COLO668 (cell line): ENCODE data around the gene ABHD12.
A peak's percentile ranks its signal among the peaks of the same experiment; 100 is the strongest.

Source experiments
- DNase-seq: peaks from one replicate; lab custom pipeline; 2025; ENCODE audit not compliant: unreplicated experiment; lab: John Stamatoyannopoulos, UW

The ABHD12 gene

DNA sequence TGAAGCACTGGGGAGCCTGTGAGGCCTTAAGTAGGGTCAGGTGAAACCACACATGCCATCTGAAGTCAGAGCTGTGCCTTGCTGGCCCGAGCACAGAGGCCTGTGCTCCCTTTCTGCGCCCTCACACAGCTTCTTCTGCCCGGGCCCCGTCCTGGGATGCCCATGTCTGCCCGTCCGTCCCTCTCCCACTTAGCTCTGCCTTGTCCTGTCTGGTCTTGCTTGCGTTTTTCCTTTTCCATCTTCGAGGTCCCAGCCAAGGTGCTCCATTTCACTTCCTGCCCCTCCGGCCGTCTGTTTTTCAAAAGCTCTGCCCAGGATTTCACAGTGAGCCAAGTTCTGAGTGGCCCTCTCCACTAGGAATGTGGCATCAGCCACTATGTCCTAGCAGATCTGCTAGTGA, 97.1 kb downstream of the ABHD12 start:
- no peak for DNase-seq

DNA sequence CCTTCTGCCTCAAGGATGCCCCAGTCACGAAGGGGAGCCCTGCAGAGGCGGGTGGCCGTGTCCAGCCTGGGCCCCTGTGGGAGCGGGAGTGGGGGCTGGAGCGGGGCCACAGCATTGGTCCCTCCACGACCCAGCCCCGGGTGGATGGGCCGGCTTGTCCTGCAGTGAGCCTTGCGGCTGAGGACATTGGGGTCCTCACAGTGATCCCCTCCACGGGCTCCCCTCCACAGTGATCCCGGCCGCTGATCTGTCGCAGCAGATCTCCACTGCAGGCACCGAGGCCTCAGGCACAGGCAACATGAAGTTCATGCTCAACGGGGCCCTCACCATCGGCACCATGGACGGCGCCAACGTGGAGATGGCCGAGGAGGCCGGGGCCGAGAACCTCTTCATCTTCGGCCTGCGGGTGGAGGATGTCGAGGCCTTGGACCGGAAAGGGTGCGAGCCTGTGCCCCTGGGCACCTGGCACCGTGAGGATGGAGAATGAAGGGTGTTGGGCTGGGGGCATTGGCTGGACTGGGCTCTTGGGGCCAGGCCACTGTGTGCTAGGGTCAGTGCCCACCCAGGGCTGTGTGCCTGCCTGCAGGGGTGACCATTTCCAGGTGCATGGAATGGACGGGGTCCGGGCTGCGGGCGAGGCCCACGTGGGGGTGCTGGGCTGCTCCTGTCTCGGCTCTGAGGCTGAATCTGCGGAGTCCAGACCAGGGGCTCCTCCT, 98.3 kb downstream of the ABHD12 start:
- no peak for DNase-seq

DNA sequence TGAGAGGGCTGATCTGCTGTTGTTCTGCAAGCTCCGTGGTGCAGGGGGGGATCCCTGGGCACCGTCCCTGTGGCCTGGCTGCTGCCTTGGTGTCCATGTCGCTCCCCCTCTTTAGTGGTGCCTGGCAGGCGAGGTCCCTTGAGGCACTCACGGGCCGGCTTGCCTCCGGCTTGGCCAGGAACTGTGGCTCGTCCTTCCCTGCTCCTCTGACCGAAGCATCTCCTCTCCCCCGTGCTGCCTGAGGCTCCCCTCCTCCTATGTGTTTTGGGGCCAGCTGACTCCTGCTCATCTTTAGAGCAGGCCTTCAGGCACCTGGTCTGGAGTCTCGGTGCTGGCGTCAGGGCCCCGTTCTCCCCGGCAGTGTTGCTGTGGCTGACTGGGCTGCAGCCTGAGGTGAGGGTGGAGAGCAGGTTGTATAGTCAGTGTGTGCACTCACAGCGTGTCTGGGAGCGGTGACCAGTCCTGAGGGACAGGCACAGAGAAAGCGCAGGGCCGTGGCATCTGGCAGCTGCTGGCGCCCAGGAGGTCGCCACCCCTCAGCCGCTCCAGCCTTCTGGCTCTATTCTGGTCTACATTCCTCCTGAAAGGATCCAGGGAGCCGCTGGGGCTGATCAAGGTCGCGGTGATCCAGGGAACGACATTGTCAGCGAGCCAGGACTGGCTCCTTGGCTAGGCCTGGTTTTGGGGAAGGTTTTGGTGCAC, 99.1 kb downstream of the ABHD12 start:
- no peak for DNase-seq

DNA sequence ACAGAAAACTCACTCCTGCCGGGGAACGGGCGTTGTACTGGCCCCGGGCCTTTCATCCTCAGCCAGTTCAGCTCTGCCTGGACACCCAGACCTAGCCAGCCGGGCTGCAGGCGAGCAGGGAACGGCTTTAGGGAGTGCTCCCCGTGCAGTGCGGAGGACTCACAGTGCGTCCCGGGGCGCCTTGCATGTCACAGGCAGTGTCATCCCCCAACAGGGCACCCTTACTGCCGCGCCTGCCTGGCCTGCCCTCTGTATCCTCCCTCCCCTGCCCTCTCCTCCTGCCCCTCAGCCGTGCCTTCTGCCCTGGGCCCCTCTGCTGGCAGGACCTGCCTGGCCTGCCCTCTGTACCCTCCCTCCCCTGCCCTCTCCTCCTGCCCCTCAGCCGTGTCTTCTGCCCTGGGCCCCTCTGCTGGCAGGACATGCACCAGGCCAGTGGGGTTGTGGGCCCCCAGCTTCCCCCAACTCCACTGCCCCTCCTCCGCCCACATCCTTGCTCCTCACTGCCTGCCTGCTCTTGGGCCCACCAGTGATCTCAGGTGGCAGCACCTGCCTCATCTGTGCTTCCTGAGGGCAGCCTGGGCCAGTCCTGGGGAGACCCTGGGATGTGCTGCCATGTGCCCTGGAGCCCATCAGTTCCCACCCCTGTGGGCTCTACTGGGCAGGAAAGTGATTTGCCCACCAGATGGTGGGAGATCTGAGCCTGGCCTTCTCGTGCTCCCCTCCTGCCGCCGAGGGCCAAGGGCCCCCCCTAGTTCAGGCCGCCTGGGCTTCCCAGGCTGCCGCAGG, 99.8 kb downstream of the ABHD12 start:
- DNase-seq: no peak

DNA sequence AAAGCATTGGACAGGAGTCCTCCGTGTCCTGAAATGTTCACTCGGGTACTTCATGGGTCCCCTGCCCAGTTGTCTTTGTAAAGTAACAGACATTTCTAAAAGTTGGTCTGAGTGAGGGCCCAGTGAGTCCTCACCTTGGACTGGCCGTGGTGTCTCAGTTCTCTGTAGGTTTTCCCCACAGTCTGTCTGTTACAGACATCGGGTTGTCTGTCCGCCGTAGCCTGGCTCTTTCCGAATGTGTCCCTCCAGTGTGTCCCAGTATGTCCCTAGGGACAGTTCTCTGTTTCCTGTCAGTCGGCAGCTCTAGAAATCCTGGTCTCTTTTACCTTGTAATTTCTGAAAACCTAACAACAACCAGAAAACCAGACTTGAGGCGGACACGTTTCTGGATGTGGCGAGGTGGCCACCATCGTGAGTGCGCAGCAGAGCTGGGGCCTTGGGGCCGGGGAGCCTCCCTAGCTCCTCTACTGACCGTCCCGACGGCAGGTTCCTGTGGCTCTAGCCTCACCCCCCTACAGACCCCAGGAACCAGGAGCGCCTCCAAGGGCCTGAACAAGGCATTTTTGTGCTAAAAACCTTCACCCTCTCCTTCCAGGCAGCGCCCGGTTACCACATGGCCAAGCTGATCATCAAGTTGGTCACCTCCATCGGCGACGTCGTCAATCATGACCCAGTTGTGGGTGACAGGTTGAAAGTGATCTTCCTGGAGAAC, 100.6 kb downstream of the ABHD12 start:
- DNase-seq: no peak

DNA sequence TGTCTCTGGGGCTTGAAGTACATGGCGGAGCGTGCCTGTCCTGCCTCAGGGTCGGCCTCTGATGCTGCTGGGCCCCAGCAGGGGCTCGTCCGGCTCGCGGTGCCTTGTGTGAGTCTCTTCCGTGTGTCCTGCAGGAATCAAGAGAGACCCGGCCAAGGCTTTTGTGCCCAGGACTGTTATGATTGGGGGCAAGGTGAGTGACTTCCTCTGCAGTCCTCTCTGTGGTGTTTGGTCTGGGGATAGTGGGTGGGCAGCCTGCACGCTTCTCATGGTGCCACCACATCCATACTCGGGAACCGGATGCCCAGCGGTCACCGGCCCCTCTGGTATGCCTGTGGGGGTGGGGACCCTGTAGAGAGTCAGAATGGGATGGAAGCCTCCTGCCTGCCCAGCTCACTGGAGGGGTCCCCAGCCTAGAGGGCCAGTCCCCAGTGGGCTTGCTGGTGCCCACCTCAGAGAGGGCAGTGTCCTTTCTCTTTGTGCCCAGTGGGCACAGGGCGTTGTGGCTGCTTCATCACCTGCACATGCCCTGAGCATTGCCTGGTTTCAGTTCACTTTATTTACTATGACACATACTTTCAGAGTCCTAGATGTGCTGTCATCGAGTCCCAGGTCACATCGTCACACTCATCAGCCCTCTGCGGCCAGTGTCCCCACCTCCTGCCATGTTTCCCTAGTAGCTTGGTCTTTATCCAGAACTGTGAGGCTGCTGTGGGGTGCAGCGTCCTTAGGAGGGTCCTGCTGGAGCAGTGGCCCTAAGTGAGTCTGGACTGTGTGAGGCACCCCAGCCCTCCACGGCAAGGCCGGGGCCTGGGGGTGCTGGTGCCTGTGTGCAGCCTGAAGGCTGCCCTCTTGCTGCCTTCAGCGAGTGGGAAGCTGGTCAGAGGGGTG, 102.1 kb downstream of the ABHD12 start:
- no peak for DNase-seq

DNA sequence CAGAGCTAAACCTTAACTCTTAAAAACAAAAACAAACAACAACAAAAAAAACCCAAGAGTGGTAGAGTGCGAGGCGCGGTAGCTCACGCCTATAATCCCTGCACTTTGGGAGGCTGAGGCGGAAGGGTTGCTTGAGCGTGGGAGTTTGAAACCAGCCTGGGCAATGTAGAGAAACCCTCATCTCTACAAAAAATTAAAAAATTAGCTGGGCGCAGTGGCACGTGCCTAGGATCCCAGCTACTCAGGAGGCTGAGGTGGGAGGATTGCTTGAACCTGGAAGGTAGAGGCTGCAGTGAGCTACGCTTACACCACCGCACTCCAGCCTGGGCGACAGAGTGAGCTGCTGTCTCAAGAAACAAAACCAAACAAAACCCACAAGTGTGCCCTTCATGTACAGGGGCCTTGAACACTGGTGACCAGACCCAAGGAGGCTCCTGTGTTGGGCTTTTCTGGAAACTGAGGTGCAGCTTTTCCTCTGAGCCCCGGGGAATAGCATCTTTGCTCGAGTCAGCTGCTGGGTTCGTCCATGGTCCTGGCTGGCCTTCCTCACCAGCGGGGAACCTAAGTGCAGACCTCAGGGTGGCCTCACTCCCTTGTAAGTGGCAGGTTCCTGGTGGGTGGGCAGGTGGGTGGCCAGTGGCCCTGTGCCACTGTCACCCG, 102.9 kb downstream of the ABHD12 start:
- no peak for DNase-seq

DNA sequence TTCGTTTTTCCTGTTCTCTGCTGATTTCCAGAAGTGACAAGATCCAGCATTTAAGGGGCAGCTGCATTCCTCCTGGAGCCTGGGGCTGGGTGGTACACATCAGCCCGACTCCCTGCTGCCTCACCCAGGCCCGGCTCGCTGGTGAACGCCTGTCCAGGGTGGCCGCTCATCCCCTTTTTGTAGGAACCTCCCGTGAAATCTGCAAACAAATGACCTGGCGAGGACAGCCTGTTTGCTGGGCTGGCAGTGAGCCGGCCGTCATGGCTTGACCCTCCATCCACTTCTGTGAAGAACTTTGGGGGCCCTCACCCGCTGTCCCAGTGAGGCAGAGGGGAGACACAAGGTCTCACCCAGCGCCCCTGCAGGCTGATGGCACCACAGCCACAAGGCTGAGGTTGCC, 103.7 kb downstream of the ABHD12 start:
- DNase-seq: no peak

DNA sequence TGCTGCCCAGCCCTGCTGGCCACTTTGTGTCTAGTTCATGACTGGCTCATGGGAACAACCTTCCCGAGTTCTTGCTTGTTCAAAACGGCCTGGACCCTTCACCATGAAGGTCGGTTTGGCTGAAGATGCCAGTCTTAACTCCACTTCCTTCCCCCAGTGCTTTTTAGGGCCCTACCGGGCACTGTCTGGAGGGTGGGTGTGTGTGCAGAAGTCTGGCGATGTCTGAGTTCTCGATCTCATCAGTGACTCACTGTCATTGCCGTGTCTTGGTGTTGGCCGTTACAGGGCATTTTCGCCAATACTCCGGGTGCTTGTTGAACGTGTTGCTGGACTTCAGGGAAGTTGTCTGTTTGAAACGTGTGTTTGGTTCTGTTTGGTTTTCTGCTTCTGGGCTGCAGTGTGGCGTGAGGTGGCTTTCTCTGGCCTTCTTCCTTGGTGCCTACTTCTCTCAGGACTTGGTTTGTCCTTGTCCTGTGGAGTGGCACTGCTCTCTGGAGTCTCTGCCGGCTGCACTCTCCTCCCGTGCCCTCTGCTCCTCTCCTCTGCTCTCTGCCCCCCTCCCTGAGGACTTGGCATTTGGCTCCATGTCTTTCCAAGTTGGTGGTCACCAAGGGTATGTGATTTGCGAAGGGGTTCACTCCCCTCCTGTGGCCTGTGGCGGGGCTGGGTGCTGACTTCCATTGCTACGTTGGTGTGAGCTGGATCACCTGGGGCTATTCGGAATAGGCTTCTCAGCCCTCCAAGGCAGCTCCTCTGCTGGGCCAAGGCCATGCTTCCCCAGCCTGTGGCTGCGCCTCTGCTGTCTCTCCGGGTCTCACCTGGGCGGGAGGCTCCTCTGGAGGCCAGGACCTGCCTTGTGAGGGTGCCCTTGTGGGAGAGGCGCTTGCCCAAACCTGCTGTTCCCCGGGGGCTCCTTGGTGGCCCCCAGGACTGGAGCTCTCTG, 104.5 kb downstream of the ABHD12 start:
- no peak for DNase-seq

DNA sequence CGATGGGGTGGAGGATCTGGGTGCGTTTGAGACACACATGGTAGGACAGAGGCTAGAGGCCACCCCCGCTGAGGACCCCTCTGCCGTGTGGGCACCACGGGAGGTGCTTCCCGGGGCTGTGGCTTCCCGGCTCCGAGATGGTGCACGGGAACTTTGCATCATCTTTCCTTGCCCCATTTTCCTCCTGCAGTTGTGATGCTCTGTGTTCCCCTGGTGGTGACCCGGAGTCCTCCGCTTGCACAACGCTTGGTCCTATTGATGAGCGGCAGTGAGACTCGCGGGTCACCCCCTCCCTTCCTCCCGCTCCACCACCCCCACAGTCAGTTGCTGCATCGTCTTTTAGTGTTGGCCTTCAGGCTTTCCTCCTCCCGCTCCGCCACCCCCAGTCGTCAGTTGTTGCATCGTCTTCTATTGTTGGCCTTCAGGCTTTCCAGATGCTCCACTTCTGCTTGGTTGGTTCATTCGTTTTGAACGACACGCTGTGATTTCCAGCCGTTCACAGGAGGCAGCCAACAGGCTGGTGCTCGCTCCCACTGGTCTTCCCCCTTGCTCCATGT, 105.5 kb downstream of the ABHD12 start:
- no peak for DNase-seq

DNA sequence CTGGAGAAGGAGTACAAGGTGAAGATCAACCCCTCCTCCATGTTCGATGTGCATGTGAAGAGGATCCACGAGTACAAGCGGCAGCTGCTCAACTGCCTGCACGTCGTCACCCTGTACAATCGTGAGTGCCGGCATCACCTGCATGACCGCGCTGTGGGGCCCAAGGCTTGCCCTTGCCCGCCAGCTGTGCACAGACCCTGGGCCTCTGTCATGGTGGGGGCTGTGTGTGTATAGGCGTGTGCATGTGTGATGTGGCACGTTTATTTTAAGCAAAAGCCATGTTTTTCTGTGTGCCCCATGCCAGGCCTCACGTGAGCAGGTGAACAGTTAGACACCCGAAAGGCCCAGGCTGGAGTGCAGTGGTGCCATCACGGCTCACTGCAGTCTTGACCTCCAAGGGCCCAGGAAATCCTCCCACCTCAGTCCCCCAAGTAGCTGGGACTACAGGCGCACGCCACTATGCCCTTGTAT, 106.5 kb downstream of the ABHD12 start:
- DNase-seq: no peak

DNA sequence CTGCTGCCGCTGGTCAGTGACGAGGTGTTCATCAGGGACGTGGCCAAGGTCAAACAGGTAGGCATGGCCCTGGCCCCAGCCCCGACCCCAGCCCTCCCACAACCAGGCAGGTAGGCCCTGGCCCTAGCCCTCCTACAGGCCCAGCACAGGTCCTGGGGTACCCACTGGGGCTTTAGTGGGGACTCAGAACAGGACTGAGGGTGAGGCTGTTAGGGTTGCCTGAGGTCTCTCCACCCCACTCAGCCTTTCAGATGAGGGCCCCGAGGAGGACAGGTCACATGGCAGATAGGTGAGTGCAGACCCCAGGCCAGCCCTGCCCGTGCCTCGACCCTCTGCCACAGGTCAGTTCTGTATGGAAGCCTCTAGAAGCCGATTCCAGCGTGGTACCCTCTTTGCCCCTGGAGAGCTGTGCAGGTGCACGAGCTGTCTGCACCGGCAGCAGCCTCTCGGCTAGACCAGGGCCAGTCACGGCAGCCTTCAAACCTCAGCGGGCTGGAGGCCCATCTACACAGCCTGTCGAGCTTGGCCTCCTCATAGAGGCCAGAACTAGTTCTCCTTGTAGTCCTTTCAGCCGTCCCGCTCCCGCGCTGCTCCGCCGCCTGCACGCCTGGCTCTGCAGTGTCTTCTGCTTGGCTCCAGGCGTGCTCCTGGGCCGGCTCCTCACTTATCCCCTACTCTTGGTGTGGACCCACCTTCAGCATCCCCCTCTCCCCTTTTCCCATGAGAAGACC, 107.2 kb downstream of the ABHD12 start:
- DNase-seq: no peak

DNA sequence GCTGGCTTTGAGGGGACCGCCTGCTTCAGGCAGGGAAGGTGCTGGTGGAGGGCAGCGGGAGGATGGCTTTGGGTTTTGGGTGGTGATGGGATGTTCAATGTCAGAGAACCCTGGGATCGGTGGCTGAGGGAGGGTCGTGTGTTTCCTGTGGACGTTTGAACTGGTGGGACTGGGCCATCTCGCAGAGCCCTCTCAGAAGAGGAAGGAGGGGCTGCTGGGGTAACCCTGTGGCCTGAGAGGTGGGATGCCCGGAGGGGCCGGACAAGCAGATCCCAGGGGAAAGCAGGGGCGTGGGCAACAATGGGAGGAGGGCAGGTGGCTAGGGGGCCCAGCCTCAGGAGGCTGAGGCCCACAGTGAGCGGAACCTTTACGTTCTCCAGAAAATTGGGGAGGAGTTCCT, 107.8 kb downstream of the ABHD12 start:
- no peak for DNase-seq

DNA sequence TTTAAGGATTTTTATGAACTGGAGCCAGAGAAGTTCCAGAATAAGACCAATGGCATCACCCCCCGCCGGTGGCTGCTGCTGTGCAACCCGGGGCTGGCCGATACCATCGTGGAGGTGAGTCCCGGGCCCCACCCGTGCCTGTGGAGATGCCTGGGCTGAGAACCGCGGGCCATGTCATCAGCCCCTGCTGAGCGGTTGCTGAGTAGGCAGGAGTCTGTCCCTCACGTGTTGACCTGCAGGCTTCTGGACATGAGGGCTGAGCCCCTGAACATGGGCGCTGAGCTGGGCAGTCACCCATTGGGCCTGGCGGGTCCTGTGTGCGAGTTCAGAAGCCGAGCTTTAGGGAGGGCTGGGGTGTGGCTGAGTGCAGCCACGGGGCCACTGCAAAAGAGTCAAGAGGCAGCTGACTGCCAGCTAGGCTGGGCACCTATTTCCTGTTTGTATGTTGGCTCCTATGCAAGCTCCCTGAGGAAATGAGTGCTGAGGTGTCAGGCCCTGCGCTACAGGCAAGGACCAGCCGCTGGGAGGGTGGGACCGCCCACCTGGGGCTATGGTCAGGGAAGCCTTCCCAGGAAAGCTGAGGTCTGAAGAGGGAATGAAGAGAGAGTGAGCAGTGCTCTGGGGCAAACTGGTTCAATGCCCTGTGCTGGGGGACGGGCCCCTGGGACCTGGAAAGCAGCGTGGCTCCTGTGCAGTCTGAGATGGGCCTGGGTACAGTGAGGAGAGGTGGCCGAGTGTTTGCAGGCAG, 108.4 kb downstream of the ABHD12 start:
- peak; percentile 75 for DNase-seq

DNA sequence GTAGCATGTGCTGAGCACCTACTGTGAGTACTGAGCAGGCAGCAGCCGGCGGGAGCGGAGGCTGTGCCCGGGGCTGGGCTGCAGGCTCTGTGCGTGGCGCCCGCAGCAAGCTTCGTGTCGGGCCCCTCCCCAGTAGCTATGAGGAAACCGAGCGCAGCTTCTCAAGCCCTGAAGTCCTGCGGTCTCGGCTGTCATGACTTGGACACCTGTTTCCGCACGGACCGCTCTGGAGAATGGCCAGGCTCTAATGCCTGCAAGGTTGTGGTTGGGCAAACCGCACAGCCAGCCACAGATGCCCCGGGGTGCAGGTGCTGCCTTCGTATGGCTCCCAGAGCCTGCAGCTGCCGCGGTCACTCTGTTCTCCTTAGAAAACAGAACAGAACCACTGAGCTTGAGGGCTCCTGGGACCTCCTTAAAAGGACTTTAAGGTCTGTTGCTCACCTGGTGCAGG, 109.1 kb downstream of the ABHD12 start:
- DNase-seq: peak; percentile 94

DNA sequence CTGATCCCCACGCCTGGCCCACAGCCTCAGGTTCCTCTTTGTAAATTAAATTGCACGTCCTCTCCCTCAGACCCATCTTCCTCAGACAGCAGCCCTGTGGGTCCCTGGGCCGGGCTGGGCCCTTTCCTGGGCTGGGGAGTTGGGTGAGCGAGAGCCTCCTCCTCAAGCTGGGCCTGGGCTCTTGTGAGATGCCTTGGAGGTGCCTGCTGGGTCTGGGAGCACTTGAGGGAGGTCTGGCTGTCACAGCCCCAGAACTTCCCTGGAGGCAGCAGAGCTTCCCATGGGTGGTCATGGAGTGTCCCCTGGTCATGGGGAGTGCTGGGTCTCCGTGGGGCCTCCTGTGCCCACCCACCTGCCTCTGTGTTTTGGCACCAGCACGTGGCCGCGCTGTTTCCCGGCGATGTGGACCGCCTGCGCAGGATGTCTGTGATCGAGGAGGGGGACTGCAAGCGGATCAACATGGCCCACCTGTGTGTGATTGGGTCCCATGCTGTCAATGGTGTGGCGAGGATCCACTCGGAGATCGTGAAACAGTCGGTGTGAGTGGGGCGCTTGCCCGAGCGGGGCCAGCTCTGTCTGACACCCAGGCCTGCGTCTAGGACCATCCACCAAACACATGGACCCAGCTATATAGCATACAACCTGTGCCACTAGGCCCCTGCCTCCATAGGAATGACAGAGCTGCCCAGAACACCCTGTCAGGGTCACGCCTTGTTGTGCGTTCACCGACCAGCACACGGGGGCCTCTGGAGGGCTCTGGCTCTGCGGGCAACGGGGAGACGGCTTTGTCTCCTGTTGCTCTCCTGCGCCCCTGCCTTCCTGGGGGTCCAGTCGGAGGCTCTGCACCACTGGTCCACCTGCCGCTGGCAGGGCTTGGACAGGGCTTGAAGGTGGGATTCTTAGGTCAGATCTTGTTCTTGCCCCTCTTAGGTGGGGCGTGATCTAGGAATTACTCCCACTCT, 109.8 kb downstream of the ABHD12 start:
- no peak for DNase-seq
